CD4-positive, alpha-beta T cell treated with Interferon alpha-2 for 1 hour (primary cell): ENCODE data around the gene ILK.

ENCODE experiments used
- DNase-seq, 2 donors: peaks; one replicate each; pipeline ENCODE4 v3.0.0-alpha.2; 2020 to 2022

ILK gene

DNA sequence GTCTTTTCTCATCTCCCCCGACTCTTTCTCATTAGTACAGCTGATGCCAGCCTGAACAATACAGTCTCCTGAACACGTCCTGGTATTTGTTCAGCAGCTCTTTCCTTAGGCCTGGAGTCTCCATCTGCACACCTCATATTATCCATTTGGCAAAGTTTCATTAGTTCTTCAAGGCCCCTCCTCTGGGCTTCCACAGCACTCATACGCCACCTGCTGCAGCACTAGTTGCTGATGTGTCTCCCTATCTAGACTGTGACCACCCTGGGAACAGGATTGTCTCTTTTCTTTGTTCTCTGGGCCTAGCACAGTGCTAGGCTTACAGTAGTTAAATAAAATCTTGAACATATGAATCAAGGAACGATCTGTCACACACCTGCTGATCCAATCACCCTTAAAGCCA, 34.9 kb downstream of the ILK start:
- no peak for DNase-seq

DNA sequence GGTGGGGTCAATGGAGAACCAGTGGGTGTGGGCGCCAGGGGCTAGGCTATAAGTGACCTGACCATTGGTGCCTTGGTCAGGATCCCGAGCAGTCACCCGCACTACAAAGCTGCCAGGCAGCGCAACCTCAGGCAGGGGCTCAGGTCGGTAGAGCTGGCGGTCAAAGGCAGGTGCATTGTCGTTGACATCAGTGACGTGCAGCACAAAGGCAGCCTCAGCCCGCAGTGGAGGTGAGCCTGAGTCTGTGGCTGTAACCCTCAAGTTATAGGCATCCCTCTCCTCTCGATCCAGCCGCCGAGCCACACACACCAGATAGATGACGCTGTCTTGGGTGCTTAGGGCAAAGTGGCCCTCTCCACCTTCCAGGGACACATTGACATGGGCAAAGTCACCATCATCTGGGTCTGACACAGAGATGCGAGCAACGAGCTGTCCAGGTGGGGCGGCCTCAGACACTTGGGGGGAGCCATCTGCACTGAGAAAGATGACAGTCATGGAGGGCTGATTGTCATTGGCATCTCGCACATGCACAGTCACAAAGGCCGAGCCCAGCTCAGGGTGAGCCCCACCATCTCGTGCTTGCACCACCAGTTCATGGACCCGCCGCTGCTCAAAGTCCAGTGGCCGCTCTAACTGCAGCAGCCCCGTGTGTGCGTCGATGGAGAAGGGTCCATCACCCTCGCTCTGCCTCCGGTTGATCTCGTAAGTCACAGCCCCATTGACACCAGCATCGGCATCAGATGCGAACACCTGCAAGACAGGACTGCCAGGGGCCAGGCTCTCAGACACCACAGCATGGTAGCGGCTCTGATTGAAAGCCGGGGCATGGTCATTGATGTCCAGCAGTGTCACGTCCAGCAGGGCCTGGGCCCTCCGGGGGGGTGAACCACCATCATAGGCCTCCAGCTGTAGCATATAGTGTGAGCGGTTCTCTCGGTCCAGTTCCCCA, 36.7 kb downstream of the ILK start:
- DNase-seq, result no peak

DNA sequence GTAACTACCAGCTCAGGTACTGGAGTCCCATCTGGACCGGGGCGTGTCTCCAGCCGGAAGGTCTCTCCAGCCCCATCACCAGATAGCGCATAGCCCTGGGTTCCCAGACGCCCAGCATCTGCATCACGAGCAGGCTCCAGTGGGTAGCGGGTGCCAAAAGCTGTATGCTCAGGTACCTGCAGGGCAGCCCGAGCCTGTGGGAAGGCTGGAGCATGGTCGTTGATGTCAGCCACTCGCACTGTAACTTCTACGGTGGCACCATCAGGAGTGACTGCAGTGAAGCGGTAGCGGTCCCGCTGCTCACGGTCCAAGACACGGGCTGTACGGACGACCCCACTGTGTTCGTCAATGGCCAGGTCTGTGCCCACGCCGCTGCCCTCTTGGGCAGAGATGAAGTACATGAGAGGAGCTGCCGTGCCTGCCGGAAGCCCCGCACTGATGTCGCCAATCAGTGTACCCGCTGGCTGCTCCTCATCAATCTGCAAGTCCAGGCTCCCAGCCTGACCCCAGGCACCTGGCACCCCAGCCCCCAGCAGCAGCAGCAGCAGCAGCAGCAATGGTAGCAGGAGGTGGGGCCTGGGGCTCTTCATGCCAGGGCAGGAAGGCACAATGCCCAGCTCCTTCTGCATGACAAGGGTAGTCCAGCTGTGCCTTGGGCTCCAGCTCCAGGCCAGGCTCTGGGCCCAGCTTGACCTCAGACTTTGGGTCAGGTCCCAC, 37.6 kb downstream of the ILK start:
- no peak for DNase-seq

DNA sequence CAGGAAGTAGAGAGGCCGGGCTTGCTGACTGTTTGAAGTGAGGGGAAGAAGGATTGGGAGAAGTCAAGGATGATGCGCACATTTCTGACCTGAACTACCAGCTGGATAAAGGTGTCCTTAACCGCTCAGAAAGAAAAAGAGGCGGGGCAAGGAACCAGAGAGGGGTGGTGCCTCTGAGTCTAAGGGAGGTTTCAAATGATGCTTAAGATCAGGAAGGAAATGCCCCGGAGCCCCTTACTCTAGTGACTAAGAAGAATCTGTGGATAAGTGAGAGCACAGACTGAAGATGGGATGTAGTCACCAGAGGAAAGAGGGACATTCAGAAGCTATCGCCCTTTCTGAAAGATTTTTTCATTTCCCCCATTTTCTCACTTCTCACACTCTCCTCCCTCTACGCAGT, 39.4 kb downstream of the ILK start:
- DNase-seq, result no peak

DNA sequence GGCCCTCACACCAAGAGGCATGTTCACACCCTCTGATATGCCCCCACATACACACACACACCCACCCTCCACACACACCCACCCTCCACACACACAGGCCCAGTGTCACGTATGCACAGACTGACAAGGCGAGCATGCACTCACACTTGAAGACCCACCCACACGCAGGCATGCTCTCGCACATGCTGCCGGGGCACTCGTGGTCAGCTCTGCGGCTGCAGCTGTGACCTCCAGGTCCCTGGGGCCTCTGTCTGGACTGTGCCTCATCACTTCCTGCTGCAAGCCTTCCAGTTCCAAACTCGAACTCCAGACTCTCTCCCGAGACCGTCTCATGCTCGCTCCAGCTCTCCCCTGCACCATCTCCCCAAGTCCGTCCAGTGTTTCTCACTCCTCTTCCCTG, 42.5 kb downstream of the ILK start:
- no peak for DNase-seq

DNA sequence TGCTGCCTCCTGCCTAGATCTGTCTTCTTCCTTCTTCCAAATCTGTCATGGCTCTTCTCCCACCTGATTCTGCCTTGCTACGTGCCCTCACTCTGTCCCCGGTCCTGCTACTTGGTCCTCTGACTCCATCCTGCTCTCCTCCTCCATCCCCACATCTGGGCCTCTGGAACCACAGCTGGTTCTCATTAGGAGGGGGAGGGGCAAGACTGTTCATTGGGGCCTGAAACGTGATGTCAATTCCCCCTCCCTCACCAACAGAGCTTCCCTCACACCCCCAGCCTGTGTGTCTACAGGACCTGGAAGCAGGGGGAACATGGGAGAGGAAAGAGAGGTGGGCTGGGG, 43.0 kb downstream of the ILK start:
- no peak for DNase-seq

DNA sequence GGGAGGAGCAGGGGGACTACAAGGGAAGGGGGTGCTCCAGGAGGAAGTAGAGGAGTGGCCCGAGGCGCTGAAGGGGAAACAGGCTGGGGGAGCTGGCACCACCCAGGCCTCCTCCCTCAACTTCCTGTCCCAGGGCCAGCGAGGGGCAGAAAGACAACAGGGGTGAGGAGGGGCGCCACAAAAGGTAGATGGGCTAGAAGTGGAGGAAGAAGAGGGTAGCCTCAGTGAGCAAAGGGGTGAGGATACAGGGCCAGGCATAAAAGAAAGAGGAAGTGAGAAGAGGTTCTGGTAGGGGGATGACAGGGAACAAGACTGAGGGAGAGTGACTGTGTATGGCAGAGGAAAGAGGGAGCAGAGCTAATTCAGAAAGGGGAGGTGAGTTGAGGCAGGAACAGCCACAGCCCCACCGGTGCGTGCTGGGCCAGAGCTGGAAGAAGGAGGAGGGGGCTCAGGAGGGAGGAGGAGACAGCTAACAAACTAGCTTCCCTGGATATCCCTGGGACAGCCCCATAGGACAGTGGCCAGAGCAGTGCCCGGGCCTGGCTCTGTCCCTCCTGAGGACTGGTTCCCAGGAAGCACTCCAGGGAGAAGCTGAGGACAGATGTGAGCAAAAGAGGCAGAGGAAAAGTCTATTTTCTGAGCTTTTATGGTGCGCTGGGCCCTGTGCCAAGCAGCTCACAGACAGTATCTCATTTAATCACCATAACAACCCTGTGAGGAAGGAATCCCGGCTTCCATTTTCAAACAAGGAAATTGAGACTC, 43.5 kb downstream of the ILK start:
- peak; percentile 26 to 45 for DNase-seq

DNA sequence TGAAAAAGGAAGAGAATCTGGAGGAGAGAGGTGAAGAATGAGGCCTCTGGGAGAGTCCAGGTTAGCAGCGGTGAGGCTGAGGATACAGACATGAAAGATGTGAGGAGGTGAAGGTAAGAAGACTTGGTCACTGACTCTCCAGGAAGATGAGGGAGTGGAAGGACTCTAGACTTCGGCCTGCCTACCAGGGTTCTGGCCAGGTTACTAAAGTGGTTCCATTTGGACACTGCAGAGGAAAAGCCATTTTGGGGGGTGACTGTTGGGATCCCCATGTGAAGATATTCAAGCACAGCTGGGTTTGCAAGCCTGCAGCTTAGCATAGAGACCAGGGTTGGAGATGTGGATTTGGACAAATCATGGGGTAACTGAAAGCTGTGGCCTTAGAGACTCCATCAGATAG, 44.3 kb downstream of the ILK start:
- no peak for DNase-seq

DNA sequence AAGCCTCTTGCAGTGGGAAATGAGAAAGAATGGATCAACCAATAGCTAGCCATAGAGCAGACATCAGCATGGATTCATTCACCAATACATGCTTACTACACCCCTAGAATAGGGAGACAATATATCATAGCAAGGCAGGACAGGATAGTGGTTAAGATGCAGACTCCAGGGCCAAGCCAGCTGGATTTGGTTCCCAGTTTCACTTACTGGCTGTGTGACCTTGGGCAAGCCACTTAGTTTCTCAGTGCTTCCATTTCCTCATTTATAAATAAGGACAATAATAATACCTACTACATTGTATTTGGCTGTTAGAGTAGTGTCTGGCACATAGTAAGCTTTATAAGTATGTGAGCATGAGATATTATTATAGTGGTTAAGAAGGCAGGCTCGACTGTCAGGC, 44.9 kb downstream of the ILK start:
- no peak for DNase-seq

DNA sequence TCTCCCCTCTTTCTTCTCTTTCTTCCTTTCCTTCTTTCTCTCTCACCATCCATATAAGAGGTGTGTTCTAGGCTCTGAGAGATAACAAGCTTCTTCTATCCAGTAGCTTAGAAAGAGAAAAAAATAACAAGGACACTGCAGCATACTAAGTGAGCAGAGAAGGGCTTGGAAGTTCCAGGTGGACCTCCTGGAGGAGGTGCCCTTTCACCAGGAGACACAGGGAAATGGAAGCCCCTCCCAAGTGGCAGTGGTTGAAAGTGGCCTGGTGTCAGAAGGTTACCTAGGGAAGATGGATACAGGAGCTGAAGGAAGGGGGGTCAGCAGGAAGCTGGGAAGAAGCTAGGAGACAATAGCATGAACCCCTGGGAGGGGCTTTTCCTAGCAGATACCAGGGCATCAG, 46.5 kb downstream of the ILK start:
- DNase-seq, result no peak

DNA sequence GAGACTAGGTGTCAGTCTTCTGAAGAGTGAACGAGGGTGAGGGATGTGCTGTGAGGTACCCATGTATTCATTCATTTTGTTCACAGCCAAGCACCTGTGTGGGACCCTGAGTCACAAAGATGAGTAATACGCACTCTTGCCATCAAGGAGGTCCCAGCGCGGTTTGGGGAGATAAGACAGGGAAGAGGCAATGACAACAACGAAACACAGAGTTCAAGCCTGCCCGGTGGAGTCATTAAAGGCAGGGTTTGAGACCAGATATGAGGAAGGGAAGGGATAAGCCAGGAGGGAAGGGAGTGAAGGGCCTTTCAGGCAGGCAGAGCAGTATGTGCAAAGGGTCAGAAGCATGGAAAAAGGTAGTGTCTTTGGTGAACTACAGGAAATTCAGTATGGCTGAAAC, 47.4 kb downstream of the ILK start:
- DNase-seq, result no peak

DNA sequence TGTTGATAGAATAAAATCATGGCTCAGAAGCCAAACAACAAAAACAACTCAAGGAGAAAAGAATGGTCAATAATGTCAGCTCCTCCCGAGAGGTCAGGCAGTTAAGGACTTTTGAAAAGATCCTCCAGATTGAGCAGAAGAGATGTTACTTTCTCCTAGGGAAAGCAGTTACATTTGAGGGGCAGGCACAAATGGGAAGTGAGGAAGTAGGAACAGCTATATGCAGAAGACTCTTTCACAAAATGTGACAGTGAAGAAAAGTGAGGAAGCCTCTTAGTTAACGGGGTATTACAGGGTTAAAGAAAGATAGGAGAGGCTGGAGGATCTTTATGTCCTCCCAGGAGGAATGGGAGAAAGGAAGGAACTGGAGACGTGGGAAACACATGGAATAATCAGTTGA, 48.6 kb downstream of the ILK start:
- no peak for DNase-seq

DNA sequence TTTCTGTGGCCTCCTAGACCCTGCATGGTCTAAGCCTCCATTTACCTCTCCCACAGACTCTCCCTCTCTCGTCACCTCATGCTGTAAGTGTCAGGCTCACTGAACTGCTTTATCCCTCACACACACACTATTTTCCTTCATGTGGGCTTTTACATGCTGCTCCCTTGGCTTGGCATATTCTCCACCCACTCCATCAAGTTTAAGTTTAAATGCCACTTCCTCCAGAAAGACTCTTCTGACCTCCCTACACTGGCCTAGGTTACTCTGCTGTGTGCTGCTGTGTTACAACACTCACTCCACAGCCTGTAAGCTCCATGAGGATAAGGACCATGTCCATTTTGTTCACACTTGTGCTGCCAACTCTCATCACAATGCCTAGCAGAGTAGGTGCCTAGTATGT, 49.5 kb downstream of the ILK start:
- no peak for DNase-seq

DNA sequence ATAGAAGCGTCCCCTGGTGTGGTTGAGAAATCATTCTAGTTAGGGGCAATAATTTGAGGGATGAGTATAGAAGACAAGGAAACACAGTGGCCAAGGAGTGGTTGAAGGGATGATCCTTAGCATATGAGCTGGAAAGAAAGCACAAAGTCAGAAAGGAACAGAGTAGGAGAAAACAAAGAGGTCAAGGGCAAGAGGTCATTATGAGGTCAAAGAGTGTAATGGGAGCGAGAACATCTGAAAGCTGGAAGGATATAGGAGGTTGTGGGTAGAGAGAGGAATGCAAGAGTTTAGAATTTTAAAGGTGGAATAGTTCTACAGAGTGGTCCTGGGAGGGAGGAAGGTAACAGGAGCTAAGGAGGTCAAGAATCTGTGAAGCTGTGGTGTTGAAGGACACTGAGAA, 50.1 kb downstream of the ILK start:
- DNase-seq, result no peak

DNA sequence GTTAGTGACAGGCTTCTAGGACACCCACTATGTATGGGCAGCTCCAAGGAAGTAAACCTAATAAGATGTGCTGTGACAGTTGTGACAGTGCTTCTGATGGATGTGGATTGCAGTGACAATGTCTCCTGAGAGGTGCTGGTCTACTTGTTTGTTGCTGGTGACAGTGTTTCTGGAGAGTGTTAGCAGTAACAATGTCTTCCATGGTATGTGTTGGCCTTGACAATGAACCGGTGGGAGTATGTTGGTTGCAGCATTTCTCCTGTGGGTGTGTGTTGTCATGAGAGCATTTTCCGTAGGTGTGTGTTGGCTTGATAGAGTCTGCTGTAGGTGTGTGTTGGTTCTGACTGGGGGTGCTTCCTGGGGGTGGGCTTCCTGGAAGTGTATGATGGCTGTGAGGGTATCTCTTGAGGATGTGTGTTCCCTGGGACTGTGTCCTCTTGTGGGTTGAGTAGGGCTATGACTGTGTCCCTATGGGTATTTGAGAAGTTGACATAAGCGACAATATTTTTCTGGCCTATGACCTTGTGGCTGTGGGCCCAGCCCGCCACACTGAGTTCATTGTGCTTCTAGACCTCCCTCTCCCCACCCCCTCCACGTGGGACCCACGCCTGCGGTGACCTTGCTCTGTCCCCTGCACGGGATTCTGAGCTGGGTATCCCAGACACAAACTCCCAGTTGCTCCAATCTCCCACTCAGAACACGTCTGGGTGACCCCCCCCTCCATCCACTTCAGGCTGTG, 50.9 kb downstream of the ILK start:
- no peak for DNase-seq

DNA sequence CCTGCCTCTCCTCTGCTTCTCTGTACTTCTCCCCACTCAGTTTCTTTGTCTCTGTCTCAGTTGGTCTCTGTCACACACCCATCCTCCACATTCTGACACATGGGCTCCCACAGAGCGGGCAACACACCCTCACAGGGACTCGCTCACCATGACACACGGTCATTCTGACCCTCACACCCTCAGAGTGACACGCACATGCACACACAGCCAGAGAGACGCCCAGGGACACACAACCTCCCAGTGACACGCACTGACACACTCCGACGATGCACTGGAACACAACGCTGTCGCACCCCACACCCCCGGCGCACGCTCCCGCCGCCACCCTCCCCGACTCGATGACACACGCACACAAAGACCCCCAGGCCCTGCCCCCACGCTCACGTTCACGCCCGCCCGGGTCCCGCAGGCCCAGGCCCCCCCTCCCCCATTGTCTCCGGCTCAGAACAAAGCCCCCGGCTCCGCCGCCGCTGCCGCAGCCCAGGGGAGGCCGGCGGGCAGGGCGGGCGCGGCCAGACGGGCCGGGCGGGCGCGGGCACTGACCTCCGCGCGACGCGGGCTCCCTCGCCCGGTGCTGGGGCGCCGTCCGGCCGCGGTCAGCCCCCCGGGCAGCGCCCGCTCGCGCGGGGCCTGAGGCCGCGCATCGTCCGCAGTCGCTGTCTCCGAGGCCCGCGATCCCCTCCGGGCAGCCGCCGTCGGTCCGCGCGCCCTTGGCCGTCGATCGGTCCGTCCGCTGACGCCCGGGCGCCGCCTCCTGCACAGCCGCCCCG, 51.6 kb downstream of the ILK start:
- peak; percentile 24 to 42 for DNase-seq

DNA sequence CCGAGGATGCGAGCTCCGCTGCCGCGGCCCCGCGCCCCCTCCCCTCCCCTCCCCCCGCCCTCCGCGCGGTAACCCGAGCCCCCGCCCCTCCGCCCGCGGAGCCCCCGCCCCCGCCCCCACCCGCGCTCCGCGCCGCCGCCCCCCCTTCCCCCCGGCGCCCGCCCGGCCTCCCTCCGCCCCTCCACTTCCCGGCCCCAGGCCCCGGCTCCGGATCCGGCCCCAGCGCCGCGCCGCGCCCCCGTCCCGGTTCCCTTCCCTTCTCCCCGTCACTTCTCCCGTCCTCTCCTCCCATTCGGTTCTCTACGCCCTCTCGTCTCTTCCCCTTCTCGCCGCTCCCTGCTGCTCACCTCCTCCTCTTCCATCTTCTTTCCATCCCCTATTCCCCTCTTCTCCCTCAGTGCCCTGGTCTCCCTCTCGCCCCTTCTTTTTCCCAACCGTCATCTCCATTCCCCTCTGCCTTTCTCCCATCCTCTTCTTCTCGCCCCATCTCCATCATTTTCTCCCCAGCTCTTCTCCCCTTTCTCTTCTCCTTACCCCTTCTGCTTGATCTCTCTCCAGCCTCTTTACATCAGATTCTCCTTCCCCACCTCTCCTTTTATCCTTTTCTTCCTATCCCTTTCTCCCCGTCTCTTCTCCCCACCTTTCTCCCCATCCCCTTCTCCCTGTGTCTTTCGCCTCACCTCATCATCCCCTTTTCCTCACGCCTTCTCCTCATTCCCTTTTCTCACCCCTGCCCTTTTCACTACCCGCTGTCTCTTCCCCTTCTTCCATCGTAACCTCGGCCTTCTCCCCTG, 52.4 kb downstream of the ILK start, which contains the start of gene DCHS1:
TSS of gene DCHS1 (minus strand) at position 20 of the 794 bp plus-strand sequence. CDS start 14,196 bp downstream, outside the sequence.
- DNase-seq, result peak in 1 of 2 donors; percentile 31

DNA sequence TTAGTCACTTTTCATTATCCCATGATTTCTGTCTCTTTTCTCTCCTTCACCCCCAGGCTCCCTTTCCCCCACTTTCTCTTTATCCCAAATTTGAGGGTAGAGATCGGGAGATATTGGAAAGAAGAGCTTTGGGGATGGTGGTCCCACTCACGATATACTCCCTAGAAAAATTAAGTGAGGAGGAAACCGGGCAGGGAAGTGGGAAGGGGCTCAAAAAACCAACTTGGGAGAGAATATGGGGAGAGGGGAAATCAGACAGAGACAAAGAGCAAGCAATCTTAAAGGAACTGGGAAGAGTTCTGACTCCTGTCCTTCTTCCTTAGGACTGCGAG, 53.0 kb downstream of the ILK start:
- DNase-seq, result no peak

DNA sequence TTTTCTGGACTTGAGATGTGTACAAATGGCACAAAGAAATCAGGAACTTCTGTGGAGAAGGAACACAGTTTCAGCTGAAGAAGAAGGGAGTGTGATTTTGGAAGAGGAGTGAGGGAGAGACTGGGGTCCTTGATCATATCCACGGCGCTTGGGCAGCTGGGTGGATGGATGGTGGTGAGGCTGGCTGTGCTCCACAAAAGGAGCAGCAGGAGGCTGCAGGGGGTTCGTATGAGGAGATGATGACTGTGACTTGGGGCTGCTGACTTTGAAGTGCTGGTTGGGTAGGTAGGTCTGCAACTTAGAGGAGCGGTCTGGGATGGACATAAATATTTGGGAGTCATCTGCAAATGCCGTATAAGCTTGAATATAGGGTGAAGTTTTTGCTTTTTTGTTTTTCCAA, 53.4 kb downstream of the ILK start:
- no peak for DNase-seq

DNA sequence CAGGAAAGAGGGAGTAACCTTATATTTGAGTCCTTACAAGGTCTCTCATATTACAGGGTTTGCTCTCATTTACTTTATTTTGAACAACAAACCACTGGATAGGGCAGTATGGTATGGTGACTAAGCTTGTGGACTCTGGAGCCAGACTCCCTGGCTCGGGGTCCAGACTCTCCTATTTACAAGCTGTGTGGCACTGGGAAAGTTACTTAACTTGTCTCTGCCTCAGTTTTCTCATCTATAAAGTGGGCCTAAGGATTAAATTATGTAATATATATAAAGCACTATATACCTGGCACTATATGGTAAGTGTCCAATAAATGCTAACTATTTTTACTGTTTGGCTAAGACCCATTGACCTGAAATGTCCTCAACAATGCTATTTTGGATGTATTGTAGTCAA, 53.8 kb downstream of the ILK start:
- no peak for DNase-seq

DNA sequence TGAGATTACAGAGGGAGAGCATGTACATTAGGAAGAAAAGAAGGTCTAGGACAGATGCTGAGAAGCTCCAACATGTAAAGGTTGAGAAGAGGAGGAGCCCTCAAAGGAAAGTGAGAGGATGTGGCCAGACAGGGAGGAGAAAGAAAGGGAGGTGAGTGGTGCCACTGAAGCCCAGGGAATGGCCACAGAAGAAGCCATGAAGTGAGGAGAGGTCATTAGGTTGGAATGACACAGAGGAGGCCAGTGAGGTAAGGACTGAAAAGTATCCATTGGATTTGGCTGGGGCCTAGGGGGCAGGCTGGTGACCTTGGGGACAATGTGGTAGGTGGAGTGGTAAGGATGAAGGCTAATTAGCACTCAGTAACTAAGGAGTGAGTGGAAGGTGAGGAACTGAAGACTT, 55.1 kb downstream of the ILK start:
- no peak for DNase-seq
